H1 (cell line): Measurements from ENCODE around the gene TFB2M. TPM values are rescaled to one million over a fixed set of nuclear protein-coding genes. Genes with fewer than 3 reads are reported as not detected.

ENCODE experiments used
- CTCF ChIA-PET: fragments of 300-600 bp; sonication (Branson Sonifier 250); formaldehyde crosslinking; loops from one replicate; lab custom pipeline; 2021; ENCODE audit not compliant: partially characterized antibody; lab: Charles Lee
- POLR2A ChIA-PET: fragments of 300-600 bp; sonication (Branson Sonifier 250); formaldehyde crosslinking; loops from one replicate; lab custom pipeline; 2021; ENCODE audit warnings: inconsistent platforms; ENCODE audit not compliant: partially characterized antibody; lab: Charles Lee
- DNase-seq, 2 experiments: peaks; one replicate each; pipeline versions ENCODE4 v3.0.0 to v3.0.0-alpha.2; 2010 to 2022; ENCODE audit warnings: low spot score in 2 of 2, low read depth in 1 of 2, mixed read lengths in 1 of 2
- FAIRE-seq: peaks from 2 replicates; lab custom pipeline; 2011; peaks lifted over from hg19 to GRCh38; lab: Jason Lieb, UNC
- H2AFZ ChIP-seq: 2 replicates; pipeline ENCODE4 v1.8.1; 2012; ENCODE audit warnings: low read length, inconsistent platforms
- H2AK5ac ChIP-seq: 2 replicates; pipeline ENCODE4 v1.6.1; 2013; ENCODE audit warnings: low read depth, low read length
- H2BK120ac ChIP-seq: replicated peaks from 2 replicates; pipeline ENCODE3; 2013; ENCODE audit warnings: low read depth, low read length, inconsistent platforms
- H2BK12ac ChIP-seq: 2 replicates; pipeline ENCODE4 v1.6.1; 2013; ENCODE audit warnings: low read depth, low read length
- H2BK15ac ChIP-seq: 2 replicates; pipeline ENCODE4 v1.6.1; 2013; ENCODE audit warnings: low read length
- H2BK20ac ChIP-seq: 2 replicates; pipeline ENCODE4 v1.6.1; 2013; ENCODE audit warnings: low read length
- H2BK5ac ChIP-seq: 2 replicates; pipeline ENCODE4 v1.6.1; 2013; ENCODE audit warnings: low read depth, low read length
- H3K14ac ChIP-seq: 2 replicates; pipeline ENCODE4 v1.6.1; 2013; ENCODE audit warnings: inconsistent platforms; ENCODE audit not compliant: insufficient read length
- H3K18ac ChIP-seq: 2 replicates; pipeline ENCODE4 v1.6.1; 2013; ENCODE audit warnings: low read length; ENCODE audit errors: extremely low read depth
- H3K23ac ChIP-seq: 2 replicates; pipeline ENCODE4 v1.6.1; 2013; ENCODE audit warnings: inconsistent platforms; ENCODE audit not compliant: insufficient read length
- H3K23me2 ChIP-seq: 2 replicates; pipeline ENCODE4 v1.6.1; 2013; ENCODE audit warnings: low read depth, low read length
- H3K27ac ChIP-seq: 2 replicates; pipeline ENCODE4 v1.6.1; 2011; ENCODE audit warnings: low read depth, low read length, inconsistent platforms
- H3K27me3 ChIP-seq, 4 experiments: replicated peaks in 1 of 4; 1 replicate in 1 of 4; 2 replicates in 3 of 4; pipeline versions ENCODE4 v1.6.1 to v1.8.1; 2011 to 2013; ENCODE audit warnings: low read length in 3 of 4, mild to moderate bottlenecking in 3 of 4, inconsistent platforms in 2 of 4, mixed read lengths in 2 of 4, moderate library complexity in 1 of 4; ENCODE audit not compliant: control insufficient read depth in 3 of 4, insufficient read depth in 3 of 4; ENCODE audit errors: extremely low read depth in 1 of 4
- H3K36me3 ChIP-seq, 4 experiments: 2 replicates each; pipeline versions ENCODE4 v1.6.1 to v1.8.1; 2011 to 2013; ENCODE audit warnings: mild to moderate bottlenecking in 4 of 4, low read length in 3 of 4, moderate library complexity in 2 of 4, control low read depth in 1 of 4, inconsistent platforms in 1 of 4; ENCODE audit not compliant: insufficient read depth in 4 of 4, control insufficient read depth in 2 of 4
- H3K4ac ChIP-seq: replicated peaks from 2 replicates; pipeline ENCODE3; 2013; ENCODE audit warnings: low read length, low read depth, mixed read lengths, inconsistent platforms; ENCODE audit not compliant: insufficient read length
- H3K4me1 ChIP-seq, 4 experiments: replicated peaks in 1 of 4; 1 replicate in 1 of 4; 2 replicates in 3 of 4; pipeline versions ENCODE4 v1.6.1 to v1.8.1; 2011 to 2013; ENCODE audit warnings: low read length in 3 of 4, inconsistent platforms in 2 of 4, mixed read lengths in 1 of 4; ENCODE audit not compliant: insufficient read depth in 4 of 4, control insufficient read depth in 3 of 4
- H3K4me2 ChIP-seq, 2 experiments: 2 replicates each; pipeline versions ENCODE4 v1.6.1 to v1.8.1; 2011 to 2013; ENCODE audit warnings: low read depth in 2 of 2, low read length in 2 of 2, control low read depth in 1 of 2, inconsistent platforms in 1 of 2, mild to moderate bottlenecking in 1 of 2; ENCODE audit not compliant: insufficient read depth in 1 of 2
- H3K4me3 ChIP-seq, 4 experiments: fragments of 200-600, 300-600 bp in 1 of 4; sonication (generic), shearing (Covaris generic), sonication (Bioruptor Twin) in 1 of 4; 2 replicates each; pipeline versions ENCODE4 v1.5.1 to v1.8.1; 2011 to 2016; ENCODE audit warnings: low read length in 4 of 4, low read depth in 3 of 4, control low read depth in 2 of 4, inconsistent platforms in 2 of 4, mild to moderate bottlenecking in 2 of 4, mixed read lengths in 1 of 4, moderate library complexity in 1 of 4; ENCODE audit not compliant: insufficient read depth in 2 of 4; ENCODE audit errors: extremely low read depth in 1 of 4
- H3K56ac ChIP-seq: replicated peaks from 2 replicates; pipeline ENCODE3; 2013; ENCODE audit warnings: low read depth, mild to moderate bottlenecking, mixed read lengths, low read length, inconsistent platforms; ENCODE audit not compliant: insufficient read length
- H3K79me1 ChIP-seq: 2 replicates; pipeline ENCODE4 v1.6.1; 2013; ENCODE audit warnings: low read depth, low read length, control low read depth
- H3K79me2 ChIP-seq, 2 experiments: 2 replicates each; pipeline versions ENCODE4 v1.6.1 to v1.8.1; 2012 to 2013; ENCODE audit warnings: low read length in 2 of 2, mild to moderate bottlenecking in 2 of 2, inconsistent platforms in 1 of 2; ENCODE audit not compliant: insufficient read depth in 2 of 2, control insufficient read depth in 1 of 2
- H3K9ac ChIP-seq, 4 experiments: replicated peaks in 1 of 4; 1 replicate in 1 of 4; 2 replicates in 3 of 4; pipeline versions ENCODE4 v1.6.1 to v1.8.1; 2011 to 2013; ENCODE audit warnings: low read depth in 3 of 4, low read length in 3 of 4, control low read depth in 2 of 4, mild to moderate bottlenecking in 2 of 4, moderate library complexity in 2 of 4, inconsistent platforms in 1 of 4; ENCODE audit errors: extremely low read depth in 1 of 4
- H3K9me3 ChIP-seq, 2 experiments: 2 replicates each; pipeline versions ENCODE4 v1.6.1 to v1.8.1; 2012 to 2013; ENCODE audit warnings: mild to moderate bottlenecking in 2 of 2, moderate library complexity in 2 of 2, control low read depth in 1 of 2, inconsistent platforms in 1 of 2, low read depth in 1 of 2, low read length in 1 of 2, mixed read lengths in 1 of 2; ENCODE audit not compliant: insufficient read depth in 2 of 2
- H4K20me1 ChIP-seq, 2 experiments: replicated peaks in 1 of 2; 2 replicates each; pipeline versions ENCODE3 to v1.8.1; 2011 to 2013; ENCODE audit warnings: inconsistent platforms in 2 of 2, low read length in 2 of 2, mild to moderate bottlenecking in 1 of 2; ENCODE audit not compliant: insufficient read depth in 2 of 2, control insufficient read depth in 1 of 2
- H4K5ac ChIP-seq: 2 replicates; pipeline ENCODE4 v1.6.1; 2013; ENCODE audit warnings: low read length, low read depth, mixed read lengths, inconsistent platforms; ENCODE audit not compliant: insufficient read length
- H4K8ac ChIP-seq: 2 replicates; pipeline ENCODE4 v1.8.0; 2013; ENCODE audit warnings: mild to moderate bottlenecking, moderate library complexity, low read length, inconsistent platforms; ENCODE audit not compliant: insufficient read depth; ENCODE audit errors: extremely low read depth
- H4K91ac ChIP-seq: replicated peaks from 2 replicates; pipeline ENCODE3; 2013; ENCODE audit warnings: low read length, mixed read lengths, inconsistent platforms; ENCODE audit not compliant: insufficient read length
- CTBP2 ChIP-seq: IDR thresholded peaks from 2 replicates; pipeline ENCODE4 v1.7.0; 2011; ENCODE audit warnings: borderline replicate concordance, mild to moderate bottlenecking, moderate library complexity, mixed read lengths, low read length; ENCODE audit not compliant: insufficient read depth, insufficient read length
- E2F6 ChIP-seq: IDR thresholded peaks from 2 replicates; pipeline ENCODE4 v1.6.1; 2012; ENCODE audit warnings: inconsistent platforms
- EGR1 ChIP-seq: IDR thresholded peaks from 2 replicates; pipeline ENCODE4 v1.6.1; 2011; ENCODE audit warnings: low read depth, low read length, borderline replicate concordance
- SIRT6 ChIP-seq: IDR thresholded peaks from one replicate; pipeline ENCODE4 v1.7.1; 2012; ENCODE audit warnings: low read length, inconsistent platforms
- SP1 ChIP-seq: IDR thresholded peaks from 2 replicates; pipeline ENCODE4 v1.6.1; 2011; ENCODE audit warnings: low read depth, low read length
- YY1 ChIP-seq: IDR thresholded peaks from 2 replicates; pipeline ENCODE4 v1.6.1; 2011; ENCODE audit warnings: low read depth, mild to moderate bottlenecking, low read length
- WGBS, 2 experiments: shearing (Covaris generic) in 1 of 2; methylation state at CpG; one replicate each; pipeline versions ENCODE4 v1.1.6 to v1.1.7; 2013 to 2015; ENCODE audit warnings: low lambda C conversion rate in 2 of 2, mixed read lengths in 2 of 2, inconsistent platforms in 1 of 2, low coverage in 1 of 2, missing lambda C conversion rate in 1 of 2; ENCODE audit not compliant: insufficient replicate concordance in 2 of 2, insufficient coverage in 1 of 2, insufficient read length in 1 of 2; ENCODE audit errors: extremely low coverage in 1 of 2, missing lambda C conversion rate in 1 of 2; 5-methylcytosine and 5-hydroxymethylcytosine counted together
- polyA plus RNA-seq, 7 experiments: library from polyadenylated mRNA; depleted of rRNA in 3 of 7; stranded (reverse) in 5 of 7; unstranded in 2 of 7; fragments of >200 nt in 5 of 7; fragments of 200-250 nt in 2 of 7; gene quantifications; 1 replicate in 5 of 7; 2 replicates in 1 of 7; 4 replicates in 1 of 7; pipeline versions ENCODE4 v1.2.1 to v1.2.3, GENCODE V29; 2011 to 2013; ENCODE audit warnings: missing spikeins in 2 of 7, mixed read lengths in 2 of 7
- total RNA-seq: library from RNA; stranded (reverse); fragmentation: NEBNext Ultra II Directional; extraction: Animal tissue kit (Norgen Biotek cat#: 25700); gene quantifications from 2 replicates; pipeline ENCODE4 v1.2.1, GENCODE V29; 2021
- TF ChIP-seq, protein P1 (sequence below): IDR thresholded peaks from 2 replicates; pipeline ENCODE4 v1.6.1; 2012; ENCODE audit warnings: inconsistent platforms
- TF ChIP-seq, protein P2 (sequence below): IDR thresholded peaks from 2 replicates; pipeline ENCODE4 v1.6.1; 2011; ENCODE audit warnings: low read length, improper control_type of control experiment
- TF ChIP-seq, protein P3 (sequence below): IDR thresholded peaks from 2 replicates; pipeline ENCODE4 v1.6.1; 2012; ENCODE audit warnings: low read length, inconsistent platforms

Gene TFB2M
- total and polyA plus RNA-seq, 2 of the 8 experiments (the other 6 are each of a cell fraction or from before 2014, with no cell fraction given), result 10.4 to 22.0 TPM

- Histone ChIP-seq H3K9me3 (no peaks in the 10 kb centered on the region), H4K20me1 (peaks cover 0 to 2% of the 10 kb centered on the region in 2 experiments), H2AK5ac (peak overlapping the region; percentile 78; the same call in 1 of the 2 replicates), H4K91ac (no peak overlapping the region), H2BK120ac (no peak overlapping the region), H3K27me3 (no peaks in the 10 kb centered on the region), H2BK12ac (no peak overlapping the region), H3K79me2 (peaks cover 0 to 8% of the 10 kb centered on the region in 2 experiments; a peak in 1 of 4 replicates), H3K14ac (no peak overlapping the region), H3K23me2 (no peaks in the 10 kb centered on the region), H3K4ac (no peak overlapping the region), H2AFZ (no peak overlapping the region), H4K8ac (no peak overlapping the region), H2BK5ac (peak overlapping the region; percentile 82; the same call in 1 of the 2 replicates), H3K23ac (no peak overlapping the region), H3K4me3 (no peak overlapping the region), H3K79me1 (no peaks in the 10 kb centered on the region; the same call in 1 of the 2 replicates), H3K36me3 (no peaks in the 10 kb centered on the region), H2BK15ac (no peak overlapping the region), H3K4me1 (peaks cover 0 to 5% (median 3%) of the 10 kb centered on the region in 4 experiments; a peak in 3 of 7 replicates), H4K5ac (no peak overlapping the region), H3K9ac (no peak overlapping the region), H3K18ac (no peak overlapping the region), H2BK20ac (no peak overlapping the region), H3K56ac (no peak overlapping the region), H3K4me2 (no peak overlapping the region), H3K27ac (no peak overlapping the region)
- CTCF ChIA-PET, result interaction anchor here (0.6 to 2.6 kb wide), 11 partner anchors 8 to 792 kb away, joined by 3 to 12 read pairs (median 3); partner anchors contain the start of gene SMYD3
- POLR2A ChIA-PET, result no interaction called here
- WGBS, 2 experiments, result 98% methylated on average over 7 of the region's 7 CpGs; no CpG with 5 or more reads in 1 of the 2 experiments
- DNase-seq, result no peak
- no peak for FAIRE-seq
- TF ChIP-seq E2F6 (no peak), SP1 (no peak), YY1 (no peak), SIRT6 (no peak), EGR1 (no peak), CTBP2 (no peak)
- TF ChIP-seq, protein P1, sequence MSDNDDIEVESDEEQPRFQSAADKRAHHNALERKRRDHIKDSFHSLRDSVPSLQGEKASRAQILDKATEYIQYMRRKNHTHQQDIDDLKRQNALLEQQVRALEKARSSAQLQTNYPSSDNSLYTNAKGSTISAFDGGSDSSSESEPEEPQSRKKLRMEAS, result no peak
- TF ChIP-seq, protein P2, sequence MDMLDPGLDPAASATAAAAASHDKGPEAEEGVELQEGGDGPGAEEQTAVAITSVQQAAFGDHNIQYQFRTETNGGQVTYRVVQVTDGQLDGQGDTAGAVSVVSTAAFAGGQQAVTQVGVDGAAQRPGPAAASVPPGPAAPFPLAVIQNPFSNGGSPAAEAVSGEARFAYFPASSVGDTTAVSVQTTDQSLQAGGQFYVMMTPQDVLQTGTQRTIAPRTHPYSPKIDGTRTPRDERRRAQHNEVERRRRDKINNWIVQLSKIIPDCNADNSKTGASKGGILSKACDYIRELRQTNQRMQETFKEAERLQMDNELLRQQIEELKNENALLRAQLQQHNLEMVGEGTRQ, result no peak
- TF ChIP-seq, protein P3, sequence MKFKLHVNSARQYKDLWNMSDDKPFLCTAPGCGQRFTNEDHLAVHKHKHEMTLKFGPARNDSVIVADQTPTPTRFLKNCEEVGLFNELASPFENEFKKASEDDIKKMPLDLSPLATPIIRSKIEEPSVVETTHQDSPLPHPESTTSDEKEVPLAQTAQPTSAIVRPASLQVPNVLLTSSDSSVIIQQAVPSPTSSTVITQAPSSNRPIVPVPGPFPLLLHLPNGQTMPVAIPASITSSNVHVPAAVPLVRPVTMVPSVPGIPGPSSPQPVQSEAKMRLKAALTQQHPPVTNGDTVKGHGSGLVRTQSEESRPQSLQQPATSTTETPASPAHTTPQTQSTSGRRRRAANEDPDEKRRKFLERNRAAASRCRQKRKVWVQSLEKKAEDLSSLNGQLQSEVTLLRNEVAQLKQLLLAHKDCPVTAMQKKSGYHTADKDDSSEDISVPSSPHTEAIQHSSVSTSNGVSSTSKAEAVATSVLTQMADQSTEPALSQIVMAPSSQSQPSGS, result no peak
Observed at GRCh38 chr1:246491551-246492053, 74.5 kb downstream of the TFB2M start.
